Neural cell (in vitro differentiated cells): Measurements from ENCODE around the gene MAD2L2. TPM values are rescaled to one million over a fixed set of nuclear protein-coding genes. Genes with fewer than 3 reads are reported as not detected.

Source experiments
- H2AFZ ChIP-seq: fragments of 200-600, 300-800 bp; sonication (generic), shearing (Covaris generic); 2 replicates; pipeline ENCODE4 v1.6.0; 2014; ENCODE audit warnings: low read depth, mild to moderate bottlenecking, antibody characterized with exemption, low read length, moderate library complexity
- H3F3A ChIP-seq: fragments of 200-600 bp; shearing (Covaris generic); 2 replicates; pipeline ENCODE4 v1.6.1; 2016; ENCODE audit warnings: mild to moderate bottlenecking, moderate library complexity, mixed read lengths, antibody characterized with exemption, low read length; ENCODE audit not compliant: insufficient read depth, poor library complexity, severe bottlenecking
- H3K27ac ChIP-seq: fragments of 200-600, 300-800 bp; sonication (generic), shearing (Covaris generic); 2 replicates; pipeline ENCODE4 v1.5.1; 2014; ENCODE audit warnings: mild to moderate bottlenecking, low read length, moderate library complexity
- H3K27me3 ChIP-seq: fragments of 300-800, 200-600 bp; sonication (generic), shearing (Covaris generic); 2 replicates; pipeline ENCODE4 v1.6.0; 2014; ENCODE audit warnings: mild to moderate bottlenecking, low read depth, low read length, moderate library complexity; ENCODE audit not compliant: insufficient read depth
- H3K36me3 ChIP-seq: fragments of 300-800, 200-600 bp; sonication (generic), shearing (Covaris generic); 2 replicates; pipeline ENCODE4 v1.5.1; 2014; ENCODE audit warnings: mild to moderate bottlenecking, antibody characterized with exemption, low read length, moderate library complexity; ENCODE audit not compliant: insufficient read depth
- H3K4me2 ChIP-seq: fragments of 300-800, 200-600 bp; sonication (generic), shearing (Covaris generic); 2 replicates; pipeline ENCODE4 v1.6.0; 2014; ENCODE audit warnings: mild to moderate bottlenecking, low read length
- H3K4me3 ChIP-seq: fragments of 300-800, 200-600 bp; sonication (generic), shearing (Covaris generic); 2 replicates; pipeline ENCODE4 v1.5.1; 2014; ENCODE audit warnings: mild to moderate bottlenecking, low read length, moderate library complexity
- H3K79me2 ChIP-seq: fragments of 200-600 bp; shearing (Covaris generic); replicated peaks from 2 replicates; pipeline ENCODE4 v1.6.0; 2014; ENCODE audit warnings: mild to moderate bottlenecking, low read length, moderate library complexity; ENCODE audit not compliant: insufficient read depth
- H3K9ac ChIP-seq: fragments of 300-800, 200-600 bp; sonication (generic), shearing (Covaris generic); 2 replicates; pipeline ENCODE4 v1.6.1; 2016; ENCODE audit warnings: mild to moderate bottlenecking, low read length, mixed read lengths
- H3K9me2 ChIP-seq: fragments of 200-600 bp; shearing (Covaris generic); 2 replicates; pipeline ENCODE4 v1.6.1; 2016; ENCODE audit warnings: mild to moderate bottlenecking, low read length, mixed read lengths; ENCODE audit not compliant: insufficient read depth
- H3K9me3 ChIP-seq: fragments of 200-600, 300-800 bp; sonication (generic), shearing (Covaris generic); 2 replicates; pipeline ENCODE4 v1.6.1; 2016; ENCODE audit warnings: mild to moderate bottlenecking, mixed run types, low read length, moderate library complexity, mixed read lengths
- H4K20me1 ChIP-seq: fragments of 200-600 bp; shearing (Covaris generic); 2 replicates; pipeline ENCODE4 v1.6.1; 2016; ENCODE audit warnings: mild to moderate bottlenecking, mixed run types; ENCODE audit not compliant: insufficient read depth
- CTCF ChIP-seq: fragments of 450-650 bp; IDR thresholded peaks from 2 replicates; pipeline ENCODE4 v1.5.1; 2014; ENCODE audit warnings: antibody characterized with exemption, mild to moderate bottlenecking, moderate library complexity; ENCODE audit not compliant: poor library complexity, severe bottlenecking
- EP300 ChIP-seq: fragments of 450-650 bp; conservative IDR thresholded peaks from 2 replicates; pipeline ENCODE4 v1.6.1; 2014; ENCODE audit warnings: antibody characterized with exemption, mild to moderate bottlenecking, moderate library complexity; ENCODE audit not compliant: poor library complexity, severe bottlenecking
- EZH2 ChIP-seq: fragments of 200-600, 300-800 bp; shearing (Covaris generic), sonication (generic); IDR thresholded peaks from 2 replicates; pipeline ENCODE4 v1.6.1; 2014; ENCODE audit warnings: antibody characterized with exemption, low read length, borderline replicate concordance, mild to moderate bottlenecking; ENCODE audit not compliant: insufficient read depth, poor library complexity, severe bottlenecking
- MXI1 ChIP-seq: fragments of 450-650 bp; conservative IDR thresholded peaks from 2 replicates; pipeline ENCODE4 v1.6.1; 2014; ENCODE audit warnings: antibody characterized with exemption, mild to moderate bottlenecking; ENCODE audit not compliant: poor library complexity, severe bottlenecking
- POLR2AphosphoS5 ChIP-seq: IDR thresholded peaks from 2 replicates; pipeline ENCODE4 v1.6.1; 2012
- RAD21 ChIP-seq: fragments of 450-650 bp; conservative IDR thresholded peaks from 2 replicates; pipeline ENCODE4 v1.6.1; 2014; ENCODE audit warnings: antibody characterized with exemption, mild to moderate bottlenecking, moderate library complexity
- REST ChIP-seq: IDR thresholded peaks from 2 replicates; pipeline ENCODE4 v1.6.1; 2012; ENCODE audit warnings: borderline replicate concordance
- SMC3 ChIP-seq: fragments of 450-650 bp; conservative IDR thresholded peaks from 2 replicates; pipeline ENCODE4 v1.6.1; 2014; ENCODE audit warnings: antibody characterized with exemption, mild to moderate bottlenecking, moderate library complexity; ENCODE audit not compliant: poor library complexity
- TAF1 ChIP-seq: IDR thresholded peaks from 2 replicates; pipeline ENCODE4 v1.6.1; 2012; ENCODE audit warnings: low read depth
- polyA plus RNA-seq: library from polyadenylated mRNA; depleted of rRNA; stranded (reverse); fragments of >200 nt; gene quantifications from 2 replicates; pipeline ENCODE4 v1.2.3, GENCODE V29; 2014

The MAD2L2 gene
- polyA plus RNA-seq, 1 donor from 2014 or later = 182 TPM

GRCh38 chr1:11653101-11653860 lies 27.7 kb downstream of the MAD2L2 start:
- H3K79me2 ChIP-seq = no peaks in the 10 kb centered on the region
- no peak overlapping the region for H2AFZ ChIP-seq
- H3K27me3 ChIP-seq = no peaks in the 10 kb centered on the region
- H3K9me2 ChIP-seq = no peaks in the 10 kb centered on the region
- peaks cover 4% of the 10 kb centered on the region for H3K36me3 ChIP-seq
- no peaks in the 10 kb centered on the region for H3F3A ChIP-seq
- peak overlapping the region; percentile 66 for H3K4me3 ChIP-seq
- no peaks in the 10 kb centered on the region for H4K20me1 ChIP-seq
- no peak overlapping the region for H3K27ac ChIP-seq
- H3K9ac ChIP-seq = no peak overlapping the region
- H3K4me2 ChIP-seq = no peak overlapping the region
- H3K9me3 ChIP-seq = no peaks in the 10 kb centered on the region
- TF ChIP-seq EZH2 (no peak), RAD21 (no peak)

GRCh38 chr1:11652203-11652780 lies 28.7 kb downstream of the MAD2L2 start:
- H3K4me2 ChIP-seq = no peak overlapping the region
- H2AFZ ChIP-seq = no peak overlapping the region
- no peaks in the 10 kb centered on the region for H3F3A ChIP-seq
- no peaks in the 10 kb centered on the region for H3K36me3 ChIP-seq
- H3K79me2 ChIP-seq = no peaks in the 10 kb centered on the region
- no peaks in the 10 kb centered on the region for H3K9me2 ChIP-seq
- no peaks in the 10 kb centered on the region for H3K9me3 ChIP-seq
- H3K27me3 ChIP-seq = no peaks in the 10 kb centered on the region
- TF ChIP-seq TAF1 = no peak
- no peak for TF ChIP-seq EZH2
- TF ChIP-seq RAD21 = no peak
- no peak for TF ChIP-seq EP300
- no peak for TF ChIP-seq MXI1
- TF ChIP-seq CTCF = no peak
- no peak for TF ChIP-seq SMC3
- TF ChIP-seq REST = no peak
- no peak for TF ChIP-seq POLR2AphosphoS5
- H3K4me3 ChIP-seq = no peak overlapping the region
- H3K9ac ChIP-seq = no peak overlapping the region
- no peaks in the 10 kb centered on the region for H4K20me1 ChIP-seq
- no peak overlapping the region for H3K27ac ChIP-seq
